ENCODE results near the gene SENP7. TPM values are rescaled to one million over a fixed set of nuclear protein-coding genes. Genes with fewer than 3 reads are reported as not detected.

SENP7 gene
- total RNA-seq, 2 experiments from 2014 or later: 17.7 to 19.5 TPM

DNA sequence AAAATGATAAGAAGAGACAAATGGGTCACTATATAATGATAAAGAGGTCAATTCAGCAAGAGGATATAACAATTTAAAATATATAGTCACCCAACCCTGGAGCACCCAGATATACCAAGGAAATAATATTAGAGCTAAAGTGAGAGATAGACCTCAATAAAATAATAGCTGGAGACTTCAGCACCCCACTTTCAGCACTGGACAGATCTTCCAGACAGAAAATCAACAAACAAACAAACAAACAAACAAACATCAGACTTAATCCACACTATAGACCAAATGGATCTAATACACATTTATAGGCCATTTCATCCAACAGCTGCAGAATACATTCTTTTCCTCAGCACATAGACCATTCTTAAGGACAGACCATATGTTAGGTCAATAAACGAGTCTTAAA lies 79.4 kb downstream of the SENP7 start:
- intact Hi-C loops (cut with micrococcal nuclease; ENCODE audit: unreplicated experiment): no loop called here
- Histone ChIP-seq H3K4me1 (ENCODE audit: insufficient read depth, low read length, poor library complexity, severe bottlenecking) (no peaks in the 10 kb centered on the region), H3K79me2 (ENCODE audit: insufficient read depth, low read depth, low read length) (no peaks in the 10 kb centered on the region), H3K9me2 (ENCODE audit: insufficient read depth, low read length) (no peaks in the 10 kb centered on the region), H2AFZ (ENCODE audit: low read length) (no peak overlapping the region), H3K4me2 (ENCODE audit: low read length) (no peak overlapping the region), H3K36me3 (ENCODE audit: insufficient read depth, low read length) (no peaks in the 10 kb centered on the region), H4K20me1 (ENCODE audit: insufficient read depth, low read length) (no peaks in the 10 kb centered on the region), H3K4me3 (ENCODE audit: low read depth, low read length, poor library complexity, severe bottlenecking) (no peak overlapping the region), H3K27ac (ENCODE audit: low read depth, low read length, poor library complexity, severe bottlenecking) (no peak overlapping the region), H3K9me3 (ENCODE audit: low read length) (no peaks in the 10 kb centered on the region; the same call in 1 of the 2 replicates)
- ChIA-PET POLR2A (interaction anchor here (0.6 to 1.0 kb wide), 3 partner anchors 109 to 1266 kb away, joined by 3 to 4 read pairs (median 3); no protein-coding TSS in a partner anchor), CTCF (ENCODE audit: unreplicated experiment) (no interaction called here)
- TF ChIP-seq, protein P1, sequence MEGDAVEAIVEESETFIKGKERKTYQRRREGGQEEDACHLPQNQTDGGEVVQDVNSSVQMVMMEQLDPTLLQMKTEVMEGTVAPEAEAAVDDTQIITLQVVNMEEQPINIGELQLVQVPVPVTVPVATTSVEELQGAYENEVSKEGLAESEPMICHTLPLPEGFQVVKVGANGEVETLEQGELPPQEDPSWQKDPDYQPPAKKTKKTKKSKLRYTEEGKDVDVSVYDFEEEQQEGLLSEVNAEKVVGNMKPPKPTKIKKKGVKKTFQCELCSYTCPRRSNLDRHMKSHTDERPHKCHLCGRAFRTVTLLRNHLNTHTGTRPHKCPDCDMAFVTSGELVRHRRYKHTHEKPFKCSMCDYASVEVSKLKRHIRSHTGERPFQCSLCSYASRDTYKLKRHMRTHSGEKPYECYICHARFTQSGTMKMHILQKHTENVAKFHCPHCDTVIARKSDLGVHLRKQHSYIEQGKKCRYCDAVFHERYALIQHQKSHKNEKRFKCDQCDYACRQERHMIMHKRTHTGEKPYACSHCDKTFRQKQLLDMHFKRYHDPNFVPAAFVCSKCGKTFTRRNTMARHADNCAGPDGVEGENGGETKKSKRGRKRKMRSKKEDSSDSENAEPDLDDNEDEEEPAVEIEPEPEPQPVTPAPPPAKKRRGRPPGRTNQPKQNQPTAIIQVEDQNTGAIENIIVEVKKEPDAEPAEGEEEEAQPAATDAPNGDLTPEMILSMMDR (conservative IDR thresholded peaks at IDR 0.05; ENCODE audit: low read length): no peak
- TF ChIP-seq EZH2phosphoT487 (IDR thresholded peaks at IDR 0.05; ENCODE audit: borderline replicate concordance, low read depth, low read length): no peak
- BruUV-seq (replicated peaks): no TSS peak
- DNase-seq (ENCODE audit: low spot score): no peak

DNA sequence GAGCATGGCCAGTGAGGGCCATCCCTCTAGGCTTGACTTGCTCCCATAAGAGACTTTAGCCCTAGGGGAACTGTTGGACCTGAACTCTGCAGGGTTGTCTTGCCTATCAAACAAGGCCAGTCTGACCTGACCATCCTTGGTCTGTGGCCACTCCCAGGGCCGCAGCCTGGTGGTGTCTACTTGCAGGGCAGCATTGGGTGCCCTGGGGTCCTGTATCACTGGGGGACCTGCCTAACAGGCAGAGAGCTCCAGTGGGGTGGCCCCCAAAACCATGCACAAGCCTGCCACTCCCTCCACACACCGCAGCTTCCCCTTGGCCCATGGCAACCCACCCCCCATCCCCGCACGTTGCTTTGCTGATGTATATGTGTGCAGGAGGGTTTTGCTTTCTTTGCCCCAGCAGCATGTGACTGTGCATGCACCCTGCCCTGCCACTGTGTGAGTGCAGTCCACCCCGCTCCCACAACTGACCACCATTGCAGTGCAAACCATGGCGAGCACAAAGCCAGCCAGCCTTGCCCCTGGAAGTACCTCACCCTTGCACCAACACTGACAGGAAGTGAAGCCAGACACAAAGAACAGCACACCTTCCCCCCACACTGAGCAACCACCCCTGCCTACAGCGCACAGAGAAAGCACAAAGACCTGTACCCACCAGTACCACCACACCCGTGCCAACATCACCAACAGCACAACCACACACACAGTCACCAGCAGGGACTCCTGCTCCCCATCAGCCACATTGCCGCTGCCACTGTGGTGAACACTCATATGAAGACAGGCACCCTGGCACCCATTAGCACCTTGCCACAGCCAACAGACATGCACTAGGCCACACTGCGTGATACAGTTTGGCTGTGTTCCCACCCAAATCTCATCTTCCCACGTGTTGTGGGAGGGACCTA lies 88.8 kb downstream of the SENP7 start:
- Histone ChIP-seq H3K4me3 (ENCODE audit: low read depth, low read length, poor library complexity, severe bottlenecking) (no peak overlapping the region), H3K9me2 (ENCODE audit: insufficient read depth, low read length) (no peaks in the 10 kb centered on the region), H3K4me1 (ENCODE audit: insufficient read depth, low read length, poor library complexity, severe bottlenecking) (no peaks in the 10 kb centered on the region), H3K27ac (ENCODE audit: low read depth, low read length, poor library complexity, severe bottlenecking) (no peak overlapping the region), H3K79me2 (ENCODE audit: insufficient read depth, low read depth, low read length) (no peaks in the 10 kb centered on the region), H3K4me2 (ENCODE audit: low read length) (no peak overlapping the region), H3K9me3 (ENCODE audit: low read length) (no peaks in the 10 kb centered on the region), H3K36me3 (ENCODE audit: insufficient read depth, low read length) (no peaks in the 10 kb centered on the region), H4K20me1 (ENCODE audit: insufficient read depth, low read length) (no peaks in the 10 kb centered on the region), H2AFZ (ENCODE audit: low read length) (no peak overlapping the region)
- intact Hi-C loops (cut with micrococcal nuclease; ENCODE audit: unreplicated experiment): no loop called here
- BruUV-seq (replicated peaks): no TSS peak
- DNase-seq (ENCODE audit: low spot score): no peak
- no peak for TF ChIP-seq EZH2phosphoT487 (IDR thresholded peaks at IDR 0.05; ENCODE audit: borderline replicate concordance, low read depth, low read length)
- TF ChIP-seq, protein P1 (conservative IDR thresholded peaks at IDR 0.05; ENCODE audit: low read length): no peak
- CTCF ChIA-PET (ENCODE audit: unreplicated experiment): no interaction called here
- POLR2A ChIA-PET: interaction anchor here (0.6 kb wide), 1 partner anchor 575 kb away, joined by 3 read pairs; no protein-coding TSS in a partner anchor

DNA sequence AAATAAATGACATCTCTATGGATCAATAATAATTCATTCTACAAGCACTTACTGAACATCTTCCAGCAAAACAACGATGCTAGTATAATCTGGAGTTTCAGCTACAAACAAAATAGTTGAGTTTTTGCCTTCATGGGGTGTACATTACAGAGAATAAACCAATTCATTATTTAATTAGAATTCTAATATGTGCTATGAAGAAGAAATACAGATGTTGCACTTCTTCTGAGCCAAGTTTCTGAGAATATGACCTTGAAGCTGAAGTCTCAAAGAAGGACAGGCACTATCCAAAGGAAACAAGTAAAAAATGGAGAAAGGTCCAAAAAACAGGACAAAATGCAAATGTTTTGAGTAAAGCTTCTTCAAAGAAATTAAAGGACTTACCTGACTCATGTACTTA lies 94.2 kb downstream of the SENP7 start:
- Histone ChIP-seq H3K36me3 (ENCODE audit: insufficient read depth, low read length) (no peaks in the 10 kb centered on the region), H3K4me2 (ENCODE audit: low read length) (no peak overlapping the region), H3K79me2 (ENCODE audit: insufficient read depth, low read depth, low read length) (no peaks in the 10 kb centered on the region), H2AFZ (ENCODE audit: low read length) (no peak overlapping the region), H3K9me2 (ENCODE audit: insufficient read depth, low read length) (no peaks in the 10 kb centered on the region), H3K27ac (ENCODE audit: low read depth, low read length, poor library complexity, severe bottlenecking) (no peak overlapping the region), H3K4me1 (ENCODE audit: insufficient read depth, low read length, poor library complexity, severe bottlenecking) (no peaks in the 10 kb centered on the region), H3K9me3 (ENCODE audit: low read length) (no peaks in the 10 kb centered on the region), H4K20me1 (ENCODE audit: insufficient read depth, low read length) (no peaks in the 10 kb centered on the region), H3K4me3 (ENCODE audit: low read depth, low read length, poor library complexity, severe bottlenecking) (no peak overlapping the region)
- ChIA-PET CTCF (ENCODE audit: unreplicated experiment) (no interaction called here), POLR2A (interaction anchor here (0.6 to 1.0 kb wide), 2 partner anchors 23 to 331 kb away, joined by 3 read pairs; no protein-coding TSS in a partner anchor)
- intact Hi-C loops (cut with micrococcal nuclease; ENCODE audit: unreplicated experiment): no loop called here
- TF ChIP-seq, protein P1 (conservative IDR thresholded peaks at IDR 0.05; ENCODE audit: low read length): no peak
- TF ChIP-seq EZH2phosphoT487 (IDR thresholded peaks at IDR 0.05; ENCODE audit: borderline replicate concordance, low read depth, low read length): no peak
- no peak for DNase-seq (ENCODE audit: low spot score)
- no TSS peak for BruUV-seq (replicated peaks)
